Glutamatergic neuron (in vitro differentiated cells): ENCODE results near the gene PRKCQ. TPM values are rescaled to one million over a fixed set of nuclear protein-coding genes. Genes with fewer than 3 reads are reported as not detected.

ENCODE experiments used
- DNase-seq: peaks from one replicate; pipeline ENCODE4 v3.0.0; 2022
- H3K27ac Mint-ChIP-seq: one replicate; pipeline ENCODE4 v1.8.0; 2020; ENCODE audit warnings: mild to moderate bottlenecking, mixed read lengths, inconsistent platforms; ENCODE audit not compliant: unreplicated experiment
- H3K27me3 Mint-ChIP-seq: one replicate; pipeline ENCODE4 v1.8.0; 2020; ENCODE audit warnings: mild to moderate bottlenecking, moderate library complexity, mixed read lengths, inconsistent platforms; ENCODE audit not compliant: unreplicated experiment
- H3K36me3 Mint-ChIP-seq: one replicate; pipeline ENCODE4 v1.8.0; 2020; ENCODE audit warnings: mild to moderate bottlenecking, mixed read lengths, inconsistent platforms; ENCODE audit not compliant: unreplicated experiment
- H3K4me1 Mint-ChIP-seq: one replicate; pipeline ENCODE4 v1.8.0; 2020; ENCODE audit warnings: mild to moderate bottlenecking, low read depth, mixed read lengths, inconsistent platforms; ENCODE audit not compliant: unreplicated experiment
- H3K4me3 Mint-ChIP-seq: one replicate; pipeline ENCODE4 v1.8.0; 2020; ENCODE audit warnings: mild to moderate bottlenecking, mixed read lengths, inconsistent platforms; ENCODE audit not compliant: unreplicated experiment
- H3K9me3 Mint-ChIP-seq: one replicate; pipeline ENCODE4 v1.8.0; 2020; ENCODE audit warnings: mild to moderate bottlenecking, moderate library complexity, mixed read lengths, inconsistent platforms; ENCODE audit not compliant: unreplicated experiment
- CTCF ChIP-seq: fragments of 200-600 bp; sonication (generic); IDR thresholded peaks from one replicate; pipeline ENCODE4 v1.5.0; 2021; ENCODE audit not compliant: partially characterized antibody, unreplicated experiment
- total RNA-seq: library from RNA; stranded (reverse); fragmentation: NEBNext Ultra II Directional; extraction: Animal tissue kit (Norgen Biotek cat#: 25700); gene quantifications from one replicate; pipeline ENCODE4 v1.2.1, GENCODE V29; 2021; ENCODE audit not compliant: unreplicated experiment

PRKCQ gene
- total RNA-seq, 1 donor from 2014 or later = 1.3 TPM

- no peak for TF ChIP-seq CTCF
- no peaks in the 10 kb centered on the region for H3K9me3 Mint-ChIP-seq
- peaks cover 2% of the 10 kb centered on the region for H3K27me3 Mint-ChIP-seq
- no peak overlapping the region for H3K4me3 Mint-ChIP-seq
- H3K27ac Mint-ChIP-seq = no peak overlapping the region
- no peak for DNase-seq
- H3K36me3 Mint-ChIP-seq = no peaks in the 10 kb centered on the region
- peaks cover 6% of the 10 kb centered on the region for H3K4me1 Mint-ChIP-seq
Measured at GRCh38 chr10:6553937-6554336, 26.1 kb downstream of the PRKCQ start.

GRCh38 chr10:6543431-6544005 lies 36.6 kb downstream of the PRKCQ start:
- TF ChIP-seq CTCF = no peak
- peaks cover 4% of the 10 kb centered on the region for H3K4me1 Mint-ChIP-seq
- DNase-seq = no peak
- H3K36me3 Mint-ChIP-seq = no peaks in the 10 kb centered on the region
- peaks cover 2% of the 10 kb centered on the region for H3K9me3 Mint-ChIP-seq
- peaks cover 2% of the 10 kb centered on the region for H3K27me3 Mint-ChIP-seq
- H3K27ac Mint-ChIP-seq = no peak overlapping the region
- no peak overlapping the region for H3K4me3 Mint-ChIP-seq

- TF ChIP-seq CTCF = no peak
- no peaks in the 10 kb centered on the region for H3K36me3 Mint-ChIP-seq
- H3K4me1 Mint-ChIP-seq = peaks cover 5% of the 10 kb centered on the region
- H3K9me3 Mint-ChIP-seq = peaks cover 2% of the 10 kb centered on the region
- H3K27me3 Mint-ChIP-seq = peaks cover 2% of the 10 kb centered on the region
- no peak overlapping the region for H3K27ac Mint-ChIP-seq
- H3K4me3 Mint-ChIP-seq = no peak overlapping the region
- no peak for DNase-seq
Measured at GRCh38 chr10:6542999-6543430, 37.1 kb downstream of the PRKCQ start.

- Mint-ChIP-seq H3K36me3 (no peaks in the 10 kb centered on the region), H3K27ac (no peak overlapping the region), H3K9me3 (peaks cover 2% of the 10 kb centered on the region), H3K4me3 (no peak overlapping the region), H3K27me3 (no peaks in the 10 kb centered on the region), H3K4me1 (peaks cover 8% of the 10 kb centered on the region)
- no peak for TF ChIP-seq CTCF
- no peak for DNase-seq
Measured at GRCh38 chr10:6539833-6540232, 40.2 kb downstream of the PRKCQ start.

GRCh38 chr10:6537770-6538169 lies 42.3 kb downstream of the PRKCQ start:
- Mint-ChIP-seq H3K36me3 (no peaks in the 10 kb centered on the region), H3K4me3 (no peak overlapping the region), H3K27ac (no peak overlapping the region), H3K4me1 (peaks cover 4% of the 10 kb centered on the region), H3K27me3 (no peaks in the 10 kb centered on the region), H3K9me3 (no peaks in the 10 kb centered on the region)
- no peak for TF ChIP-seq CTCF
- DNase-seq = no peak
